Panc1 (cell line): ENCODE data around the gene CCL25. TPM values are rescaled to one million over a fixed set of nuclear protein-coding genes. Genes with fewer than 3 reads are reported as not detected.

Experiments used
- ATAC-seq: fragments of 200-7000 bp; cut with Tn5 transposase; 2 replicates; pipeline ENCODE4 v1.9.1; 2020; ENCODE audit warnings: mild to moderate bottlenecking, moderate library complexity
- BruUV-seq: library from RNA; stranded (reverse); fragments of 400-500 nt; replicated peaks from 2 replicates; lab custom pipeline; 2021; lab: Mats Ljungman, UMichigan
- CTCF ChIA-PET: fragments of 300-600 bp; sonication (Branson Sonifier 250); formaldehyde crosslinking; loops from one replicate; lab custom pipeline; 2022; ENCODE audit warnings: antibody characterized with exemption; lab: Charles Lee
- POLR2A ChIA-PET: fragments of 300-600 bp; sonication (Branson Sonifier 250); formaldehyde crosslinking; loops from one replicate; lab custom pipeline; 2022; ENCODE audit warnings: antibody characterized with exemption; lab: Charles Lee
- DNase-seq: peaks from one replicate; pipeline ENCODE4 v3.0.0-alpha.2; 2010; ENCODE audit warnings: low read depth, low spot score
- H3K27ac ChIP-seq: 2 replicates; pipeline ENCODE4 v1.5.1; 2011; ENCODE audit warnings: mild to moderate bottlenecking, low read length, inconsistent platforms
- H3K27me3 ChIP-seq: fragments of 200-500 bp; sonication (Bioruptor generic); 2 replicates; pipeline ENCODE4 v1.6.0; 2014; ENCODE audit warnings: low read length, inconsistent platforms; ENCODE audit not compliant: control insufficient read depth, insufficient read depth
- H3K36me3 ChIP-seq: fragments of 200-500 bp; sonication (Bioruptor generic); 2 replicates; pipeline ENCODE4 v1.5.1; 2014; ENCODE audit warnings: inconsistent platforms, mild to moderate bottlenecking, low read length, moderate library complexity; ENCODE audit not compliant: control insufficient read depth, insufficient read depth
- H3K4me1 ChIP-seq: 2 replicates; pipeline ENCODE4 v1.5.1; 2011; ENCODE audit warnings: inconsistent platforms, mild to moderate bottlenecking, low read length, moderate library complexity; ENCODE audit not compliant: control insufficient read depth, insufficient read depth
- H3K4me3 ChIP-seq, 2 experiments: 2 replicates each; pipeline ENCODE4 v1.5.1; 2011 to 2012; ENCODE audit warnings: low read depth in 2 of 2, low read length in 2 of 2, mild to moderate bottlenecking in 2 of 2, inconsistent platforms in 1 of 2, moderate library complexity in 1 of 2
- H3K9me3 ChIP-seq: fragments of 200-500 bp; sonication (Bioruptor generic); 2 replicates; pipeline ENCODE4 v1.5.1; 2014; ENCODE audit warnings: low read depth, mild to moderate bottlenecking, inconsistent platforms, low read length, moderate library complexity; ENCODE audit not compliant: control insufficient read depth, insufficient read depth
- POLR2AphosphoS5 ChIP-seq: IDR thresholded peaks from 2 replicates; pipeline ENCODE4 v1.6.1; 2012; ENCODE audit warnings: mild to moderate bottlenecking, low read depth, low read length, moderate library complexity
- SIN3A ChIP-seq: IDR thresholded peaks from 2 replicates; pipeline ENCODE4 v1.6.1; 2012; ENCODE audit warnings: low read depth, mild to moderate bottlenecking, low read length, moderate library complexity, borderline replicate concordance; ENCODE audit not compliant: insufficient read depth
- TCF7L2 ChIP-seq: IDR thresholded peaks from 2 replicates; pipeline ENCODE4 v1.6.1; 2011; ENCODE audit warnings: mild to moderate bottlenecking, low read depth, low read length, inconsistent platforms
- in situ Hi-C: cut with HindIII; loops from 2 replicates; pipeline ENCODE4 v1.10.0; 2016; ENCODE audit warnings: low sequenced_read_pairs, low pct_unique_long_range_greater_than_20kb
- intact Hi-C: fragments of 100-400 bp; cut with micrococcal nuclease; formaldehyde crosslinking; loops from one replicate; pipeline ENCODE4 v1.10.0; 2022; ENCODE audit not compliant: unreplicated experiment
- total RNA-seq: library from RNA; stranded (reverse); gene quantifications from one replicate; pipeline ENCODE4 v1.2.1, GENCODE V29; 2021; ENCODE audit not compliant: unreplicated experiment
- TF ChIP-seq, protein P1 (sequence below), 2 experiments: IDR thresholded peaks; 2 replicates each; pipeline ENCODE4 v1.6.1; 2011 to 2012; ENCODE audit warnings: low read depth in 2 of 2, control low read depth in 1 of 2, low read length in 1 of 2, mild to moderate bottlenecking in 1 of 2, moderate library complexity in 1 of 2; ENCODE audit not compliant: insufficient read depth in 1 of 2
- TF ChIP-seq, protein P2 (sequence below): fragments of 450-650 bp; IDR thresholded peaks from 2 replicates; pipeline ENCODE4 v1.5.1; 2017; ENCODE audit warnings: mild to moderate bottlenecking

CCL25 gene
- total RNA-seq, 1 experiment from 2014 or later, result not detected

DNA sequence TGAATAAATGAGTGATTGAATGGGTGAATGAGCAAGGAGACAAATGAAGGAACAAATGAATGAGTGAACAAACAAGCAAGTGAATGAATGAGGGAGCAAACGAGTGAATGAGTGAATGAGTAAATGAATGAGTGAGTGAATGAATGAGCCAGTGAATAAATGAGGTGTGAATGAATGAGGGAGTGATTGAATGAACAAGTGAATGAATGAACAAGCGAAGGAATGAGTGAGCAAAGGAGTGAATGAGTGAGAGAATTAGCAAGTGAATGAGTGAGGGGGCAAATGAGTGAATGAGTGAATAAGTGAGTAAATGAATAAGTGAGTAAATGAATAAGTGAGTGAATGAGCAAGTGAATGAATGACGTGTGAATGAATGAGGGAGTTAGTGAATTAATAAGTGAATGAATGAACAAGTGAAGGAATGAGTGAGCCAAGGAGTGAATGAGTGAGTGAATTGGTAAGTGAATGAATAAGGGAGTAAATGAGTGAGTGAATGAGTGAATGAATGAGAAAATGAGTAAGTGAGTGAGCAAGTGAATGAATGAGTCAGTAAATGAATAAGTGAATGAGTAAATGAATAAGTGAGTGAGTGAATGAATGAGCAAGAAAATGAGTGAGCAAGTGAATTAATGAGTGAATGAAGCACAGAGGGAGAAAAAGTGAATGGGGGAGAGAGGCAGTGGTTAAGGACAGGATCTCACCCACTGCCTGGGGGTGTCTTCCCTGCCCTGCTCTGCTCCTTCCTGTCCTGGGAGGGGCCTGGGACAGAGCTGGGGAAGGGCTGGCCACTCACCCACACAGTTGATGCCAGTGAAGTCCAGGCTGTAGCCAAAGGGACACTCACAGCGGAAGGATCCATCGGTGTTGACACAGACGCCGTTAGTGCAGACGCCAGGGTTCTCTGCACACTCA lies 36.4 kb downstream of the CCL25 start:
- POLR2A ChIA-PET, result no interaction called here
- intact Hi-C loops, result no loop called here

DNA sequence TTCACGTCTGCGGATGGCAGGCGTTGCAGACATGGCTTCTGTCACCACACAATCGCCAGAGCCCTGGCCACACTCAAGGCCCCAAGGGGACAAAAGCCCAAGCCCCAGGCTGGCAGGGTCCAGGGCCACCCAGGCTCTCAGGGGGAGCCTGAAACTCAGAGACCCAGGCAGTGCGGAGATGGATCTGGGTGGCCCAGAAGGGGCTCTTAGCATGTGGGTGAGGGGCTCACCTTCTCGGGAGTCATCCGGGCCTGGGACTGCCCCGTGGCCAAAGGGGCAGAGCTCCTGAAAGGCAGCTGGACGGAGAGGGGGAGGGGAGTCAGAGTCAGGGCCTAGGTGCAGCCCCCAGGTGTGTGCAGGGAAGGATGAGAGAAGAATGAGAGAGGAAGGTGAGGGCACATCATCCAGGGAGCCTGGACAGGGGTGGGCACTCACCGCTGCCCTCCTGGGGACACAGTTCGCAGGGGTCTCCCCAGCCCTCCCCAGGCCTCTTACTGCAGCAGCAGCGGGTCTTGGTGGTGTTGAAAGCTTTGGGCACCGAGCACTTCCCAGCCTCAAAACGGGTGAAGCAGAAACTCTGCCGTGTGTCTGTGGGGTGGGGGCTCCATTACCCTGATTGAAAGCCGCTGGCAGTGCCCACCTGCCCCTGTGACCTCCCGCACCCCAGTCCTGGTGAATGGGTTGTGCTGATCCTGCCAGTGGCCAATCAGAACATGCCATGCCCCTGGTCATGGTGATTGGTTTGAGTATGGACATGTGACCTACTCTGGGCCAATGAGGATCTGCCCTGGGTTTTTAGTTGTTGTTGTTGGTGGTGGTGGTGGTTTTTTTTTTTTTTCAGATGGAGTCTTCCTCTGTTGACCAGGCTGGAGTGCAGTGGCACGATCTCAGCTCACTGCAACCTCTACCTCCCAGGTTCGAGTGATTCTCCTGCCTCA lies 37.4 kb downstream of the CCL25 start:
- BruUV-seq, result no TSS peak
- in situ Hi-C loops, result no loop called here

More for the DNA sequence above, 36.4 kb downstream of the CCL25 start:
- Histone ChIP-seq H3K36me3 (no peaks in the 10 kb centered on the region), H3K4me1 (peaks cover 8% of the 10 kb centered on the region; the same call in 1 of the 2 replicates), H3K4me3 (no peak overlapping the region), H3K27ac (no peak overlapping the region), H3K9me3 (no peaks in the 10 kb centered on the region), H3K27me3 (no peaks in the 10 kb centered on the region)
- in situ Hi-C loops, result no loop called here
- no TSS peak for BruUV-seq
- TF ChIP-seq POLR2AphosphoS5 (no peak), SIN3A (no peak)
- TF ChIP-seq, protein P1, sequence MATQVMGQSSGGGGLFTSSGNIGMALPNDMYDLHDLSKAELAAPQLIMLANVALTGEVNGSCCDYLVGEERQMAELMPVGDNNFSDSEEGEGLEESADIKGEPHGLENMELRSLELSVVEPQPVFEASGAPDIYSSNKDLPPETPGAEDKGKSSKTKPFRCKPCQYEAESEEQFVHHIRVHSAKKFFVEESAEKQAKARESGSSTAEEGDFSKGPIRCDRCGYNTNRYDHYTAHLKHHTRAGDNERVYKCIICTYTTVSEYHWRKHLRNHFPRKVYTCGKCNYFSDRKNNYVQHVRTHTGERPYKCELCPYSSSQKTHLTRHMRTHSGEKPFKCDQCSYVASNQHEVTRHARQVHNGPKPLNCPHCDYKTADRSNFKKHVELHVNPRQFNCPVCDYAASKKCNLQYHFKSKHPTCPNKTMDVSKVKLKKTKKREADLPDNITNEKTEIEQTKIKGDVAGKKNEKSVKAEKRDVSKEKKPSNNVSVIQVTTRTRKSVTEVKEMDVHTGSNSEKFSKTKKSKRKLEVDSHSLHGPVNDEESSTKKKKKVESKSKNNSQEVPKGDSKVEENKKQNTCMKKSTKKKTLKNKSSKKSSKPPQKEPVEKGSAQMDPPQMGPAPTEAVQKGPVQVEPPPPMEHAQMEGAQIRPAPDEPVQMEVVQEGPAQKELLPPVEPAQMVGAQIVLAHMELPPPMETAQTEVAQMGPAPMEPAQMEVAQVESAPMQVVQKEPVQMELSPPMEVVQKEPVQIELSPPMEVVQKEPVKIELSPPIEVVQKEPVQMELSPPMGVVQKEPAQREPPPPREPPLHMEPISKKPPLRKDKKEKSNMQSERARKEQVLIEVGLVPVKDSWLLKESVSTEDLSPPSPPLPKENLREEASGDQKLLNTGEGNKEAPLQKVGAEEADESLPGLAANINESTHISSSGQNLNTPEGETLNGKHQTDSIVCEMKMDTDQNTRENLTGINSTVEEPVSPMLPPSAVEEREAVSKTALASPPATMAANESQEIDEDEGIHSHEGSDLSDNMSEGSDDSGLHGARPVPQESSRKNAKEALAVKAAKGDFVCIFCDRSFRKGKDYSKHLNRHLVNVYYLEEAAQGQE (IDR thresholded peaks at IDR 0.05; ENCODE audit: insufficient read depth in 1 of 2, low read depth in 2 of 2, low read length in 1 of 2), result no peak
- CTCF ChIA-PET, result no interaction called here
- ATAC-seq (peak; percentile 82), DNase-seq (no peak)

More for the DNA sequence above, 37.4 kb downstream of the CCL25 start:
- H3K4me3 ChIP-seq, result no peak overlapping the region
- H3K9me3 ChIP-seq, result no peaks in the 10 kb centered on the region
- ATAC-seq (0 out of 2 replicates have a peak, but pooled peaks have one; percentile 8), DNase-seq (no peak)
- no peak for TF ChIP-seq POLR2AphosphoS5
- TF ChIP-seq, protein P1 (IDR thresholded peaks at IDR 0.05; ENCODE audit: insufficient read depth in 1 of 2, low read depth in 2 of 2, low read length in 1 of 2), result no peak
- no peak for TF ChIP-seq TCF7L2
- TF ChIP-seq SIN3A, result no peak
- TF ChIP-seq, protein P2, sequence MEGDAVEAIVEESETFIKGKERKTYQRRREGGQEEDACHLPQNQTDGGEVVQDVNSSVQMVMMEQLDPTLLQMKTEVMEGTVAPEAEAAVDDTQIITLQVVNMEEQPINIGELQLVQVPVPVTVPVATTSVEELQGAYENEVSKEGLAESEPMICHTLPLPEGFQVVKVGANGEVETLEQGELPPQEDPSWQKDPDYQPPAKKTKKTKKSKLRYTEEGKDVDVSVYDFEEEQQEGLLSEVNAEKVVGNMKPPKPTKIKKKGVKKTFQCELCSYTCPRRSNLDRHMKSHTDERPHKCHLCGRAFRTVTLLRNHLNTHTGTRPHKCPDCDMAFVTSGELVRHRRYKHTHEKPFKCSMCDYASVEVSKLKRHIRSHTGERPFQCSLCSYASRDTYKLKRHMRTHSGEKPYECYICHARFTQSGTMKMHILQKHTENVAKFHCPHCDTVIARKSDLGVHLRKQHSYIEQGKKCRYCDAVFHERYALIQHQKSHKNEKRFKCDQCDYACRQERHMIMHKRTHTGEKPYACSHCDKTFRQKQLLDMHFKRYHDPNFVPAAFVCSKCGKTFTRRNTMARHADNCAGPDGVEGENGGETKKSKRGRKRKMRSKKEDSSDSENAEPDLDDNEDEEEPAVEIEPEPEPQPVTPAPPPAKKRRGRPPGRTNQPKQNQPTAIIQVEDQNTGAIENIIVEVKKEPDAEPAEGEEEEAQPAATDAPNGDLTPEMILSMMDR, result no peak
- H3K4me1 ChIP-seq, result peaks cover 8% of the 10 kb centered on the region; the same call in 1 of the 2 replicates
- no peaks in the 10 kb centered on the region for H3K36me3 ChIP-seq
- ChIA-PET CTCF (no interaction called here), POLR2A (no interaction called here)
- no peak overlapping the region for H3K27ac ChIP-seq
- no peaks in the 10 kb centered on the region for H3K27me3 ChIP-seq
- intact Hi-C loops, result no loop called here
